Measurements from ENCODE around the gene KIF18B.

DNA sequence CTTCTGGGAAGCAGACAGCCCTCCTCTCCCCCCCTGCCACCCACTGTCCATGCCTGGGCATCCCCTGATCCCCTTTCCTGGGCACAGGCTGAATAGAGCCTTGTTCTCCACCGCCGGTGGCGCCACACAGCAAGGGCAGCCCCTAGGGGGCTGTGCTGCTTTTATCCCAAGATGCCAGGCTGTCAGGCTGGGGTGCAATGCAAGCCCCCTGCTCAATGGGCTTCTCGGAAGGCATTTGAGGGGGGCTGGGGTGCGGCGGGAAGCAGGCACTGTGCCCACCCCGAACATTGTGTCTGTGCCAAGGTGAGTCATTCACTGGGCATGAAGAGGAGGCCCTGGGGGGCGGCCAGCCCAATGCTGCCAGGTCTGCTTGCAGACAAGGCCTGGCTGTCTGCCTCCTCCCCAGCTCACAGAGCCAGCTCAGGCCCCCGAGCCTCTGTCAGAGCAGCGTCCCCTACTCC is 30.8 kb downstream of the KIF18B start:
- TF ChIP-seq POLR2AphosphoS5 (IDR thresholded peaks at IDR 0.05; ENCODE audit: insufficient read depth in 1 of 2, low read depth in 1 of 2), result peak in 1 of 2 donors; percentile 49
- TF ChIP-seq CTCF (IDR thresholded peaks at IDR 0.05), result no peak
- TF ChIP-seq POLR2A (IDR thresholded peaks at IDR 0.05), result no peak
